Testis (tissue), 2 donors: ENCODE data around the gene OVCH2.

Source experiments
- POLR2A ChIP-seq: fragments of 450-650 bp; IDR thresholded peaks from one replicate; pipeline ENCODE4 v1.6.1; 2017; ENCODE audit warnings: antibody characterized with exemption, mild to moderate bottlenecking, moderate library complexity
- TF ChIP-seq, protein P1 (sequence below), 3 experiments: fragments of 450-650 bp in 2 of 3; fragments of 200-600 bp in 1 of 3; sonication (generic) in 1 of 3; IDR thresholded peaks; one replicate each; pipeline ENCODE4 v1.5.1; 2016 to 2019; ENCODE audit warnings: antibody characterized with exemption in 3 of 3, mild to moderate bottlenecking in 2 of 3, moderate library complexity in 1 of 3

- TF ChIP-seq POLR2A = no peak
- TF ChIP-seq, protein P1, sequence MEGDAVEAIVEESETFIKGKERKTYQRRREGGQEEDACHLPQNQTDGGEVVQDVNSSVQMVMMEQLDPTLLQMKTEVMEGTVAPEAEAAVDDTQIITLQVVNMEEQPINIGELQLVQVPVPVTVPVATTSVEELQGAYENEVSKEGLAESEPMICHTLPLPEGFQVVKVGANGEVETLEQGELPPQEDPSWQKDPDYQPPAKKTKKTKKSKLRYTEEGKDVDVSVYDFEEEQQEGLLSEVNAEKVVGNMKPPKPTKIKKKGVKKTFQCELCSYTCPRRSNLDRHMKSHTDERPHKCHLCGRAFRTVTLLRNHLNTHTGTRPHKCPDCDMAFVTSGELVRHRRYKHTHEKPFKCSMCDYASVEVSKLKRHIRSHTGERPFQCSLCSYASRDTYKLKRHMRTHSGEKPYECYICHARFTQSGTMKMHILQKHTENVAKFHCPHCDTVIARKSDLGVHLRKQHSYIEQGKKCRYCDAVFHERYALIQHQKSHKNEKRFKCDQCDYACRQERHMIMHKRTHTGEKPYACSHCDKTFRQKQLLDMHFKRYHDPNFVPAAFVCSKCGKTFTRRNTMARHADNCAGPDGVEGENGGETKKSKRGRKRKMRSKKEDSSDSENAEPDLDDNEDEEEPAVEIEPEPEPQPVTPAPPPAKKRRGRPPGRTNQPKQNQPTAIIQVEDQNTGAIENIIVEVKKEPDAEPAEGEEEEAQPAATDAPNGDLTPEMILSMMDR (IDR thresholded peaks at IDR 0.05) = no peak
Observed at GRCh38 chr11:7677071-7677470, 29.2 kb downstream of the OVCH2 start.
